Measurements from ENCODE around the gene MACROD2.

DNA sequence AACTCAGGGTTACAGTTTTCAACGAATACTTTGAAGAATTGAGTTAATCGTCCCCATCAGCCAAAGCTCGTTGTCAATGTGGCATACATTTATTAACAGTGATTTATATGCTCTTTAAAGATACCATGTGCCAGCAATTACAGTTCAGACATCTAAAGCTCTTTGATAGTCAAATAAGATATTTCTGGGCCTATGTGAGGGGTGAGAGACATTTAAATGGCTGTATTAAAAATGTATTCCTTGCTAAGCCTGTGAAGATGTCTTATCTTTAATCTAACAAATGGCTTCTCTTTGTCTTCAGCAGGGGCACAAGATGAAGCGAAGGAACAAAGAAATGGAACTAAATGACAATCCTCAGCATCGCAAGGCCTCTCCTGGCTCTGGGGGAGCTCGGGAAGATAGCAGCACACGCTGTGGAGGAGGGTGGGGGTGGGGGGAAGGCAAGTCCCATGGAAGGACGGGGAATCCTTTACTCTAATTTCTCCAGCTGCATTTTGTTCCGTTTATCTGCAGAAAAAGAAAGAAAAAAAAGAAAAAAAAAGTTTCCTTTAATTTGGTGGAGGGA, 2054.3 kb downstream of the MACROD2 start:
- TF ChIP-seq, protein P1, sequence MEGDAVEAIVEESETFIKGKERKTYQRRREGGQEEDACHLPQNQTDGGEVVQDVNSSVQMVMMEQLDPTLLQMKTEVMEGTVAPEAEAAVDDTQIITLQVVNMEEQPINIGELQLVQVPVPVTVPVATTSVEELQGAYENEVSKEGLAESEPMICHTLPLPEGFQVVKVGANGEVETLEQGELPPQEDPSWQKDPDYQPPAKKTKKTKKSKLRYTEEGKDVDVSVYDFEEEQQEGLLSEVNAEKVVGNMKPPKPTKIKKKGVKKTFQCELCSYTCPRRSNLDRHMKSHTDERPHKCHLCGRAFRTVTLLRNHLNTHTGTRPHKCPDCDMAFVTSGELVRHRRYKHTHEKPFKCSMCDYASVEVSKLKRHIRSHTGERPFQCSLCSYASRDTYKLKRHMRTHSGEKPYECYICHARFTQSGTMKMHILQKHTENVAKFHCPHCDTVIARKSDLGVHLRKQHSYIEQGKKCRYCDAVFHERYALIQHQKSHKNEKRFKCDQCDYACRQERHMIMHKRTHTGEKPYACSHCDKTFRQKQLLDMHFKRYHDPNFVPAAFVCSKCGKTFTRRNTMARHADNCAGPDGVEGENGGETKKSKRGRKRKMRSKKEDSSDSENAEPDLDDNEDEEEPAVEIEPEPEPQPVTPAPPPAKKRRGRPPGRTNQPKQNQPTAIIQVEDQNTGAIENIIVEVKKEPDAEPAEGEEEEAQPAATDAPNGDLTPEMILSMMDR (conservative IDR thresholded peaks at IDR 0.05 in 1 of 2, IDR thresholded peaks at IDR 0.05 in 1 of 2; ENCODE audit: extremely low read depth in 1 of 2, insufficient read depth in 1 of 2, low read depth in 1 of 2, low read length in 2 of 2): no peak
- TF ChIP-seq EZH2 (IDR thresholded peaks at IDR 0.05; ENCODE audit: borderline replicate concordance, low read length): no peak

All from mammary epithelial cell (primary cell).